KMS-11 (cell line): ENCODE data around the gene ERLIN1.

Source experiments
- H2AFZ ChIP-seq: fragments of 200-600 bp; sonication (generic); 2 replicates; pipeline ENCODE4 v1.6.1; 2016; ENCODE audit warnings: antibody characterized with exemption, mixed run types, low read depth
- H3K27ac ChIP-seq: fragments of 200-600 bp; sonication (generic); 2 replicates; pipeline ENCODE4 v1.6.1; 2016; ENCODE audit warnings: mild to moderate bottlenecking, mixed run types
- H3K27me3 ChIP-seq: fragments of 200-600 bp; sonication (generic); 2 replicates; pipeline ENCODE4 v1.6.1; 2017; ENCODE audit warnings: mild to moderate bottlenecking, low read depth, mixed run types, moderate library complexity; ENCODE audit not compliant: insufficient read depth
- H3K36me3 ChIP-seq: fragments of 200-600 bp; sonication (generic); 2 replicates; pipeline ENCODE4 v1.6.1; 2017; ENCODE audit warnings: mild to moderate bottlenecking, mixed run types; ENCODE audit not compliant: insufficient read depth
- H3K4me1 ChIP-seq: fragments of 200-600 bp; sonication (generic); 2 replicates; pipeline ENCODE4 v1.6.1; 2016; ENCODE audit warnings: mild to moderate bottlenecking, low read depth, mixed run types; ENCODE audit not compliant: poor library complexity, severe bottlenecking
- H3K4me2 ChIP-seq: fragments of 200-600 bp; sonication (generic); 2 replicates; pipeline ENCODE4 v1.7.0; 2016; ENCODE audit warnings: mild to moderate bottlenecking, mixed run types
- H3K4me3 ChIP-seq: fragments of 200-600 bp; sonication (generic); IDR thresholded peaks from 2 replicates; pipeline ENCODE4 v1.6.1; 2017; ENCODE audit warnings: low read depth, low read length, mixed read lengths; ENCODE audit not compliant: insufficient read depth
- H3K79me2 ChIP-seq: fragments of 200-600 bp; sonication (generic); 2 replicates; pipeline ENCODE4 v1.6.1; 2016; ENCODE audit warnings: low read depth, mixed run types; ENCODE audit not compliant: insufficient read depth
- H3K9ac ChIP-seq: fragments of 200-600 bp; sonication (generic); 2 replicates; pipeline ENCODE4 v1.6.1; 2016; ENCODE audit warnings: mild to moderate bottlenecking, mixed run types
- H4K20me1 ChIP-seq: fragments of 200-600 bp; sonication (generic); 2 replicates; pipeline ENCODE4 v1.6.1; 2016; ENCODE audit warnings: mild to moderate bottlenecking, mixed run types; ENCODE audit not compliant: insufficient read depth
- TF ChIP-seq, protein P1 (sequence below): fragments of 200-600 bp; sonication (generic); conservative IDR thresholded peaks from 2 replicates; pipeline ENCODE4 v1.6.1; 2017; ENCODE audit warnings: low read depth, mild to moderate bottlenecking, antibody characterized with exemption, low read length, moderate library complexity, mixed read lengths

Gene ERLIN1

DNA sequence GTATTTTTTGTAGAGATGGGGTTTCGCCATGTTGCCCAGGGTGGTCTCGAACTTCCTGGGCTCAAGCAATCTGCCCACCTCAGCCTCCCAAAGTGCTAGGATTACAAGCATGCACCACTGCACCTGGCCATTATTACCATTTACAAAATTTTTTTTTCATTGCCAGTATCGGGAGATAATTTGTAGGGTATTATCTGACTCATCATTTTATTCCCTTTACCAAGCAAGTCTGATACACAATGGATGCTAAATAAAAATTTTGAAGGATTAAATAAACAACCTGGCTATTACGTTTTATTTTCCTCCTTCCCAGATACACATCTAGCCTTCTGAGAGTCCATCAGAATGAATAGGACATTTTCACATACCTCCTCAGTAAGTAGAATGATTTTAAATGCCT is 66.1 kb downstream of the ERLIN1 start:
- Histone ChIP-seq H3K36me3 (no peaks in the 10 kb centered on the region), H3K4me3 (no peak overlapping the region), H3K79me2 (no peaks in the 10 kb centered on the region), H3K9ac (no peak overlapping the region), H3K27ac (no peak overlapping the region), H3K27me3 (no peaks in the 10 kb centered on the region), H3K4me2 (no peak overlapping the region), H4K20me1 (no peaks in the 10 kb centered on the region), H2AFZ (no peak overlapping the region), H3K4me1 (no peaks in the 10 kb centered on the region)
- TF ChIP-seq, protein P1, sequence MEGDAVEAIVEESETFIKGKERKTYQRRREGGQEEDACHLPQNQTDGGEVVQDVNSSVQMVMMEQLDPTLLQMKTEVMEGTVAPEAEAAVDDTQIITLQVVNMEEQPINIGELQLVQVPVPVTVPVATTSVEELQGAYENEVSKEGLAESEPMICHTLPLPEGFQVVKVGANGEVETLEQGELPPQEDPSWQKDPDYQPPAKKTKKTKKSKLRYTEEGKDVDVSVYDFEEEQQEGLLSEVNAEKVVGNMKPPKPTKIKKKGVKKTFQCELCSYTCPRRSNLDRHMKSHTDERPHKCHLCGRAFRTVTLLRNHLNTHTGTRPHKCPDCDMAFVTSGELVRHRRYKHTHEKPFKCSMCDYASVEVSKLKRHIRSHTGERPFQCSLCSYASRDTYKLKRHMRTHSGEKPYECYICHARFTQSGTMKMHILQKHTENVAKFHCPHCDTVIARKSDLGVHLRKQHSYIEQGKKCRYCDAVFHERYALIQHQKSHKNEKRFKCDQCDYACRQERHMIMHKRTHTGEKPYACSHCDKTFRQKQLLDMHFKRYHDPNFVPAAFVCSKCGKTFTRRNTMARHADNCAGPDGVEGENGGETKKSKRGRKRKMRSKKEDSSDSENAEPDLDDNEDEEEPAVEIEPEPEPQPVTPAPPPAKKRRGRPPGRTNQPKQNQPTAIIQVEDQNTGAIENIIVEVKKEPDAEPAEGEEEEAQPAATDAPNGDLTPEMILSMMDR = no peak

DNA sequence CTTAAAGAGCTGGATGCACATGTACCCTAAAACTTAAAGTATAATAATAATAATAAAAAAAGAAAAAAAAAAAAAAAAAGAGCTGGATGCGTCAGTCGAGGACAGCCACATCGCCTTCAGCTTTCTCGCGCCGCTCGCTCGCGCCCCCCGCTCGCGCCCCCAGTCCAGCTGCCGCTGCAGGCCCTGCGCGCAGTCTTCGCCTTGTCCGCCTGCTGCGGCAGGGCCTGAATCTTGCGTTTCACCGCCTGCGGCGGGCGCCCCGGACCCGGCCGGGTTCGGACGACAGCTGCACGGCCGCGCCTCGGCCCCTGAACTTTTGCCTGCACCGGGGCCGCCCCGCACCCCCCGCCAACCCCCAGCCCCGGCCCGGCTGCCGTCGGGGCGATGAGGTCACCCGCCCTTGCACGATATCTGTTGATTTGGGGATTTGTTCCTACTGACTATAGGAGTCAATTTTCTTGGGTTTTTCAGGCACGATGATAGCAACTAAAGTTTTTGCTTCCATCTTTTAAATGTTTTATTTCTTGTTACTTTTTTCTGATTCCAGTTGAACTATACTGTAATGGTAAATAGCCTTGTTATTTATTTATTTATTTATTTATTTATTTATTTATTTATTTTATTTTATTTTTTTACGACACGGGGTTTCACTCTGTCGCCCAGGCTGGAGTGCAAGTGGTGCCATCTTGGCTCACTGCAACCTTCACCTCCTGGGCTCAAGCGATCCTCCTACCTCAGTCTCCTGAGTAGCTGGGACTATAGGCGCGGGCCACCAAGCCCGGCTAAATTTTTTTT is 70.7 kb downstream of the ERLIN1 start:
- Histone ChIP-seq H3K4me1 (no peaks in the 10 kb centered on the region), H3K4me2 (no peak overlapping the region), H3K27me3 (no peaks in the 10 kb centered on the region), H2AFZ (no peak overlapping the region), H3K4me3 (no peak overlapping the region), H3K27ac (no peak overlapping the region), H3K36me3 (no peaks in the 10 kb centered on the region), H3K9ac (no peak overlapping the region), H4K20me1 (no peaks in the 10 kb centered on the region), H3K79me2 (no peaks in the 10 kb centered on the region)
- TF ChIP-seq, protein P1 = no peak

DNA sequence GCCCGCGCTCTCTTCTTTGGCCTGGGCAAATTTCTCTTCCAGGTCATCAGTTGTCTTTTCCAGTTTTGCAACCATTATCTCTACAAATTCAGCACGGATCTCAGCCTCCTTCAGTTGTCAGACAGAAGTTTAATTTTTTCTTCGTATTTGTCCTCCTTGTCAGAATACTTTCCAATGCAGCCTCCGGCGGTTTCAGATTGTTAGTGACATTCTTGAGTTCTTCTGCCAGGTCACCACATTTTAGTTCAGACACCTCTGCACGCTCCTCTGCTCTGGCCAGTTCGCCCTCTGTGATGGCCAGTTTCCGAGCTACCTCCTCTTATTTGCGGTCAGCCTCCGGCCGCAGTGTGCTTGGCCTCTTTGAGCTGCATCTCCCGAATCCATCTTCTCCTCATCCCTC is 71.4 kb downstream of the ERLIN1 start:
- Histone ChIP-seq H2AFZ (no peak overlapping the region), H3K4me1 (no peaks in the 10 kb centered on the region), H3K4me3 (no peak overlapping the region), H3K4me2 (no peak overlapping the region), H4K20me1 (no peaks in the 10 kb centered on the region), H3K36me3 (no peaks in the 10 kb centered on the region), H3K79me2 (no peaks in the 10 kb centered on the region), H3K27ac (no peak overlapping the region), H3K9ac (no peak overlapping the region), H3K27me3 (no peaks in the 10 kb centered on the region)
- TF ChIP-seq, protein P1 = no peak

DNA sequence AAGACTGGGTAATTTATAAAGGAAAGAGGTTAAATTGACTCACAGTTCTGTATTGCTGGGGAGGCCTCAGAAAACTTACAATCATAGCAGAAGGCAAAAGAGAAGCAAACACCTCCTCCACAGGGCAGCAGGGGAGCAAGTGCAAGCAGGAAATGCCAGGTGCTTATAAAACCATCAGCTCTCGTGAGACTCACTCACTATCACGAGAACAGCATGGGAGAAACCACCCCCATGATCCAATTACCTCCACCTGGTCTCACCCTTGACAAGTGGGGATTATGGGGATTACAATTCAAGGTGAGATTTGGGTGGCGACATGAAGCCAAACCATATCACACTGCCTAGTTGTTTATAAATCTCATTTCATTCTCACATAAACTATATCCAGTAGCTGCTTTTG is 76.2 kb downstream of the ERLIN1 start:
- Histone ChIP-seq H3K27me3 (no peaks in the 10 kb centered on the region), H3K4me2 (no peak overlapping the region), H4K20me1 (no peaks in the 10 kb centered on the region), H3K27ac (no peak overlapping the region), H2AFZ (no peak overlapping the region), H3K79me2 (no peaks in the 10 kb centered on the region), H3K4me3 (no peak overlapping the region), H3K4me1 (no peaks in the 10 kb centered on the region), H3K36me3 (no peaks in the 10 kb centered on the region), H3K9ac (no peak overlapping the region)
- TF ChIP-seq, protein P1 = no peak
